Left renal cortex interstitium (tissue), 4 donors: ENCODE measurements around the gene SPATA13. TPM values are rescaled to one million over a fixed set of nuclear protein-coding genes. Genes with fewer than 3 reads are reported as not detected.

Source experiments
- DNase-seq, 4 donors: peaks; one replicate each; pipeline ENCODE4 v3.0.0-alpha.2; 2013; ENCODE audit warnings: low read depth in 4 of 4, low spot score in 2 of 4, missing footprints in 1 of 4
- polyA plus RNA-seq, 4 donors: library from polyadenylated mRNA; unstranded; fragments of 120-200 nt; gene quantifications; one replicate each; pipeline ENCODE4 v1.2.1, GENCODE V29; 2013; ENCODE audit not compliant: insufficient read length in 4 of 4

Gene SPATA13
- polyA plus RNA-seq, 4 donors: 44.4 to 67.6 (median 56.7) TPM

GRCh38 chr13:24272452-24273161 is 112.1 kb downstream of the SPATA13 start:
- no peak for DNase-seq

- DNase-seq: no peak
Observed at GRCh38 chr13:24273926-24274325, 113.4 kb downstream of the SPATA13 start.

- DNase-seq: peak in 1 of 4 donors; percentile 29
Observed at GRCh38 chr13:24274452-24275021, 114.0 kb downstream of the SPATA13 start.

GRCh38 chr13:24275041-24275440 is 114.5 kb downstream of the SPATA13 start:
- no peak for DNase-seq

GRCh38 chr13:24276306-24276705 is 115.8 kb downstream of the SPATA13 start:
- DNase-seq: no peak

- no peak for DNase-seq
Observed at GRCh38 chr13:24276861-24277260, 116.3 kb downstream of the SPATA13 start.

- DNase-seq: peak in 1 of 4 donors; percentile 38
Observed at GRCh38 chr13:24277761-24278160, 117.2 kb downstream of the SPATA13 start.

- no peak for DNase-seq
Observed at GRCh38 chr13:24279327-24280110, 119.0 kb downstream of the SPATA13 start.

GRCh38 chr13:24280720-24281119 is 120.2 kb downstream of the SPATA13 start:
- DNase-seq: no peak

- no peak for DNase-seq
Observed at GRCh38 chr13:24281188-24282008, 120.9 kb downstream of the SPATA13 start.

GRCh38 chr13:24282256-24282655 is 121.7 kb downstream of the SPATA13 start:
- DNase-seq: no peak

GRCh38 chr13:24284889-24285565 is 124.5 kb downstream of the SPATA13 start:
- no peak for DNase-seq

- no peak for DNase-seq
Observed at GRCh38 chr13:24286624-24287023, 126.1 kb downstream of the SPATA13 start.

- DNase-seq: no peak
Observed at GRCh38 chr13:24287748-24288287, 127.3 kb downstream of the SPATA13 start.

- no peak for DNase-seq
Observed at GRCh38 chr13:24288870-24289269, 128.3 kb downstream of the SPATA13 start.

GRCh38 chr13:24290280-24290932 is 129.9 kb downstream of the SPATA13 start:
- no peak for DNase-seq

- no peak for DNase-seq
Observed at GRCh38 chr13:24292481-24292880, 132.0 kb downstream of the SPATA13 start.

GRCh38 chr13:24293746-24294145 is 133.2 kb downstream of the SPATA13 start:
- no peak for DNase-seq

GRCh38 chr13:24299488-24300114 is 139.1 kb downstream of the SPATA13 start:
- no peak for DNase-seq
